ENCODE measurements around the gene LIG1.

Gene LIG1

GRCh38 chr19:48069435-48069834, 100.7 kb downstream of the LIG1 start:
- Histone ChIP-seq H2AFZ (ENCODE audit: low read depth, low read length, severe bottlenecking) (no peak overlapping the region), H3K9me3 (ENCODE audit: insufficient read depth, low read length) (no peaks in the 10 kb centered on the region), H3K27ac (ENCODE audit: low read depth, low read length) (no peak overlapping the region), H4K20me1 (ENCODE audit: low read depth, low read length) (no peaks in the 10 kb centered on the region), H3K9ac (ENCODE audit: low read length) (no peak overlapping the region), H3K4me2 (ENCODE audit: low read depth, low read length, poor library complexity, severe bottlenecking) (no peak overlapping the region), H3K9me2 (replicated peaks; ENCODE audit: insufficient read depth, low read length) (no peaks in the 10 kb centered on the region), H3F3A (ENCODE audit: insufficient read depth) (no peaks in the 10 kb centered on the region), H3K79me2 (ENCODE audit: insufficient read depth, low read length) (no peaks in the 10 kb centered on the region), H3K36me3 (ENCODE audit: low read length) (no peaks in the 10 kb centered on the region), H3K27me3 (ENCODE audit: low read length) (no peaks in the 10 kb centered on the region), H3K4me3 (ENCODE audit: insufficient read depth, low read length, poor library complexity, severe bottlenecking) (no peak overlapping the region)
- TF ChIP-seq, protein P1, sequence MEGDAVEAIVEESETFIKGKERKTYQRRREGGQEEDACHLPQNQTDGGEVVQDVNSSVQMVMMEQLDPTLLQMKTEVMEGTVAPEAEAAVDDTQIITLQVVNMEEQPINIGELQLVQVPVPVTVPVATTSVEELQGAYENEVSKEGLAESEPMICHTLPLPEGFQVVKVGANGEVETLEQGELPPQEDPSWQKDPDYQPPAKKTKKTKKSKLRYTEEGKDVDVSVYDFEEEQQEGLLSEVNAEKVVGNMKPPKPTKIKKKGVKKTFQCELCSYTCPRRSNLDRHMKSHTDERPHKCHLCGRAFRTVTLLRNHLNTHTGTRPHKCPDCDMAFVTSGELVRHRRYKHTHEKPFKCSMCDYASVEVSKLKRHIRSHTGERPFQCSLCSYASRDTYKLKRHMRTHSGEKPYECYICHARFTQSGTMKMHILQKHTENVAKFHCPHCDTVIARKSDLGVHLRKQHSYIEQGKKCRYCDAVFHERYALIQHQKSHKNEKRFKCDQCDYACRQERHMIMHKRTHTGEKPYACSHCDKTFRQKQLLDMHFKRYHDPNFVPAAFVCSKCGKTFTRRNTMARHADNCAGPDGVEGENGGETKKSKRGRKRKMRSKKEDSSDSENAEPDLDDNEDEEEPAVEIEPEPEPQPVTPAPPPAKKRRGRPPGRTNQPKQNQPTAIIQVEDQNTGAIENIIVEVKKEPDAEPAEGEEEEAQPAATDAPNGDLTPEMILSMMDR (IDR thresholded peaks at IDR 0.05; ENCODE audit: insufficient read depth, low read length, poor library complexity, severe bottlenecking), result no peak
- TF ChIP-seq EZH2phosphoT487 (conservative IDR thresholded peaks at IDR 0.05; ENCODE audit: low read length), result no peak

Measured in SU-DHL-6 (cell line).